ENCODE data around the gene SLX9.

- no peak for TF ChIP-seq NRF1 (IDR thresholded peaks at IDR 0.05; ENCODE audit: low read depth, low read length)
- no peak for TF ChIP-seq CTCF (IDR thresholded peaks at IDR 0.05)
Measured at GRCh38 chr21:44988607-44989536, 49.0 kb downstream of the SLX9 start.

Data from SK-N-SH (cell line).